ENCODE results near the gene ACSL3.

- TF ChIP-seq POLR2A (IDR thresholded peaks at IDR 0.05) (no peak), CTCF (IDR thresholded peaks at IDR 0.05 in 8 of 11, conservative IDR thresholded peaks at IDR 0.05 in 3 of 11) (no peak), POLR2AphosphoS5 (IDR thresholded peaks at IDR 0.05) (no peak)
Measured at GRCh38 chr2:222927600-222927999, 66.8 kb downstream of the ACSL3 start.

Data from spleen (tissue), 7 donors.